Subcutaneous adipose tissue (tissue), 4 donors: ENCODE data around the gene DENND6A. TPM values are rescaled to one million over a fixed set of nuclear protein-coding genes. Genes with fewer than 3 reads are reported as not detected.

Experiments used
- CTCF ChIP-seq: fragments of 450-650 bp; IDR thresholded peaks from one replicate; pipeline ENCODE4 v1.5.1; 2016; ENCODE audit warnings: low read depth, mild to moderate bottlenecking, control low read depth, antibody characterized with exemption, moderate library complexity
- small RNA-seq: library from RNA; depleted of rRNA; stranded (forward); fragments of <200 nt; gene quantifications from one replicate; pipeline ENCODE3, GENCODE V24; 2016
- total RNA-seq, 4 donors: library from RNA; depleted of rRNA; stranded (reverse); fragments of >200 nt; gene quantifications; one replicate each; pipeline ENCODE4 v1.1.0, GENCODE V29; 2016

The DENND6A gene
- total RNA-seq, 4 donors from 2014 or later, result 31.5 to 40.9 (median 33.6) TPM

- no peak for TF ChIP-seq CTCF
Observed at GRCh38 chr3:57587905-57588304, 105.0 kb downstream of the DENND6A start.

- no peak for TF ChIP-seq CTCF
Observed at GRCh38 chr3:57586778-57587177, 106.1 kb downstream of the DENND6A start.

- no peak for TF ChIP-seq CTCF
Observed at GRCh38 chr3:57583544-57583943, 109.3 kb downstream of the DENND6A start.

DNA sequence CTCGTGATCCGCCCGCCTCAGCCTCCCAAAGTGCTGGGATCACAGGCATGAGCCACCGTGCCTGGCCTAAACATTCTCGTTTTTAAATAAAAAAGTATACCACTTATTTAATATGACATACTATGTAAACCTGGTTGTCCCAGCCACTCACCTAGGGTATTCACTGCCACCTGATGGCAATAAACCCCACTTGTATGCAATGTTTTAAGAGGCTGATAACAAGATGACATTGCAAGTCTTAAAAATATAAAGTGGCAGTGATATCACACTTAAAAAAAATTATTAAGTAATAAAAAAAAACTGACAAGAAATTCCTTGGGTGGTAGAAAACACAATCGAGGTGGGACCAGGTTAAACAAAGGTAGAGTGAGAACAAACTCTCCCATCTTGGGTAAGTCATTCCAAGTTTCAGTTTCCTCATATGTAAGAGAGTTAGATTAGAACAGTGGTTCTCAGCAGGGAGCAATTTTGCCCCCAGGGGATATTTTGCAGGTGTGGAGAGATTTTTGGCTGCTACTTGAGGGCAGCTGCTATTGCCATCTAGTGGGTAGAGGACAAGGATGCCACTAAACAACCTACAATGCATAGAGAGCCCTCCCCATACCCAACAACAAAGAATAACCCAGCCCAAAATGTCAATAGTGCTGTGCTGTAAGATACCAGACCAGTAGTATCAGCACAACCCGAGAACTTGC, 110.3 kb downstream of the DENND6A start:
- no peak for TF ChIP-seq CTCF

DNA sequence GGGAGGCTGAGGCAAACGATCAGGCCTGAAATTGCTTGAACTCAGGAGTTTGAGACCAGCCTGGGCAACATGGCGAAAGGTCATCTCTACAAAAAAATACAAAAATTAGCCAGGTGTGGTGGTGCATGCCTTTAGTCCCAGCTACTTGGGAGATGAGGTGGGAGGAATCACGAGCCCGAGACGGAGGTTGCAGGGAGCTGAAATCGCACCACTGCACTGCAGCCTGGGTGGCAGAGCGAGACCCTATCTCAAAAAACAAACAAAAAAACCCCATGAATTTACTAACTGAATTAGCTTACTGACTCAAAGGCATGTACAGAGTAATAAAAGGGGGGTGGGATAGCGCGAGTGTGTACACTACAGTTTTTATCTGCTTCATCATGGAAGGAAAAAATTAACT, 115.1 kb downstream of the DENND6A start:
- no peak for TF ChIP-seq CTCF

DNA sequence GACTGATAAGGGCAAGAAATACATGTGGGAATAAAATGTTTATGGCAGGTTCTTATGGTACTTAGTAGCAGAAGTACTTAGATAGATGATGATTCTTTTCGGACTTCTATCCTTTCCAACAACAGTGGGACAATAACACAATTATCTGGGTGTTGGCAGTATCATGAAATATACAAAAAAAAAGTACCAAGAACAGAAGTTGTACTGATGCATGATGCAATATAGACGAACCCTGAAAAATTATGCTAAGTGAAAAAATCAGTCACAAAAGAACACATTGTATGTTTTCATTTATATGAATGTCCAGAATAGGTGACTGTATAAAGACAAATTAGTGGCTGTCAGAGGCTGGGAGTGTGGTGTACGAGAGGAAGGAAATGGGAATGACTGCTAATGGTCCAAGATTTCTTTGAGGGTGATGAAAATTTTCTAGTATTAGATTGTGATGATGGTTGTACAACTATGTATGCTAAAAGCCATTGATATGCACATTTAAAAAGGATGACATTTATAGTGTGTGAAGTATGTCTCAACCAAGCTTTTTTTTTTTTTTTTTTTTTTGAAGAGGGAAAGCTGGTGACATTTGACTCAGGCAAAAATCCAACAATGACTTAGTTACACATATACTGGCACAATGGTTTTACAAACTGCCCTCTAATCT, 116.8 kb downstream of the DENND6A start:
- TF ChIP-seq CTCF, result no peak

Small RNA genes within 50 kb of the gene (small RNA-seq; reads per million reads assigned to genes)
- gene RNU6ATAC26P, result not detected

Other genes starting within 250 kb of the DENND6A start
- gene DNAH12, start 148.7 kb downstream of the DENND6A start, total RNA-seq, result under 1 TPM; 0.16 to 0.44 (median 0.27) TPM
- 10 to 100 TPM in 3 of 4 donors, 1 to 10 TPM in 1; 8.5 to 16.8 (median 13.6) TPM for gene PDE12, start 136.8 kb downstream of the DENND6A start, total RNA-seq
- 100 to 1,000 TPM in 2 of 4 donors, 10 to 100 TPM in 2; 76.7 to 308 (median 96.7) TPM for gene ARF4, start 95.7 kb downstream of the DENND6A start, total RNA-seq
- 10 to 100 TPM; 42.2 to 66.1 (median 54.2) TPM for gene SLMAP, start 63.2 kb upstream of the DENND6A start, total RNA-seq